ENCODE data around the gene TMEM168. TPM values are rescaled to one million over a fixed set of nuclear protein-coding genes. Genes with fewer than 3 reads are reported as not detected.

The TMEM168 gene
- total RNA-seq, 1 donor from 2014 or later = 10.8 TPM

DNA sequence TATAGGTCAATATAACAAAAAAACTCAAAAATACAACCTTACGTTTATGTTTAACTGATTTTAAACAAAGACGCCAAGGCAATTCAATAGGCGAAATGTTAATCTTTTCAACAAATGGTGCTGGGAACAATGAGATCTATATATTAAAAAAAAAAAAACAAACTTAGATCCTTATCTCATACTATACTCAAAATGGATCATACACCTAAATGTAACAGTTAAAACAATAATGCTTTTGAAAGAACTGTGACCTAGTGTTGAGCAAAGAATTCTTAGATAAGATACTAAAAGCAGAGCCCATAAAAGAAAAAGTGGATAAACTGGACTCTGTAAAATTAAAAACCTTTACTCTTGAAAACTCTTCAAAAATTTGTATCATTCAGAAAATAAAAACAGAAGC lies 8.6 kb downstream of the TMEM168 start:
- Histone ChIP-seq H3K4me3 (ENCODE audit: insufficient read depth, low read depth, low read length) (no peak overlapping the region), H3K36me3 (ENCODE audit: insufficient read depth, low read length) (peaks cover 2% of the 10 kb centered on the region), H3K9ac (ENCODE audit: low read length) (no peak overlapping the region), H4K20me1 (ENCODE audit: insufficient read depth, low read length) (no peaks in the 10 kb centered on the region), H2AFZ (ENCODE audit: low read depth, low read length) (no peak overlapping the region), H3K4me1 (ENCODE audit: insufficient read depth, low read length) (no peaks in the 10 kb centered on the region), H3K9me3 (ENCODE audit: insufficient read depth, low read depth, low read length) (no peaks in the 10 kb centered on the region), H3K27ac (ENCODE audit: low read depth, low read length) (no peak overlapping the region), H3K4me2 (ENCODE audit: low read length) (no peak overlapping the region), H3K79me2 (ENCODE audit: insufficient read depth, low read length) (no peaks in the 10 kb centered on the region), H3K27me3 (ENCODE audit: insufficient read depth, low read length) (no peaks in the 10 kb centered on the region)
- no peak for DNase-seq (ENCODE audit: low read depth)
- peaks cover 9% of the 10 kb centered on the region for H3K4me1 Mint-ChIP-seq (ENCODE audit: low read depth, unreplicated experiment)
- TF ChIP-seq EZH2 (IDR thresholded peaks at IDR 0.05; ENCODE audit: insufficient read depth, low read length) = no peak
- TF ChIP-seq, protein P1, sequence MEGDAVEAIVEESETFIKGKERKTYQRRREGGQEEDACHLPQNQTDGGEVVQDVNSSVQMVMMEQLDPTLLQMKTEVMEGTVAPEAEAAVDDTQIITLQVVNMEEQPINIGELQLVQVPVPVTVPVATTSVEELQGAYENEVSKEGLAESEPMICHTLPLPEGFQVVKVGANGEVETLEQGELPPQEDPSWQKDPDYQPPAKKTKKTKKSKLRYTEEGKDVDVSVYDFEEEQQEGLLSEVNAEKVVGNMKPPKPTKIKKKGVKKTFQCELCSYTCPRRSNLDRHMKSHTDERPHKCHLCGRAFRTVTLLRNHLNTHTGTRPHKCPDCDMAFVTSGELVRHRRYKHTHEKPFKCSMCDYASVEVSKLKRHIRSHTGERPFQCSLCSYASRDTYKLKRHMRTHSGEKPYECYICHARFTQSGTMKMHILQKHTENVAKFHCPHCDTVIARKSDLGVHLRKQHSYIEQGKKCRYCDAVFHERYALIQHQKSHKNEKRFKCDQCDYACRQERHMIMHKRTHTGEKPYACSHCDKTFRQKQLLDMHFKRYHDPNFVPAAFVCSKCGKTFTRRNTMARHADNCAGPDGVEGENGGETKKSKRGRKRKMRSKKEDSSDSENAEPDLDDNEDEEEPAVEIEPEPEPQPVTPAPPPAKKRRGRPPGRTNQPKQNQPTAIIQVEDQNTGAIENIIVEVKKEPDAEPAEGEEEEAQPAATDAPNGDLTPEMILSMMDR (IDR thresholded peaks at IDR 0.05; ENCODE audit: insufficient read depth, low read depth, low read length) = no peak
- H3K36me3 Mint-ChIP-seq (ENCODE audit: low read depth, unreplicated experiment) = peaks cover 3% of the 10 kb centered on the region
- H3K4me3 Mint-ChIP-seq (ENCODE audit: unreplicated experiment) = no peak overlapping the region
- no peaks in the 10 kb centered on the region for H3K9me3 Mint-ChIP-seq (ENCODE audit: unreplicated experiment)
- H3K27ac Mint-ChIP-seq (ENCODE audit: unreplicated experiment) = no peak overlapping the region
- no peaks in the 10 kb centered on the region for H3K27me3 Mint-ChIP-seq (ENCODE audit: low read depth, unreplicated experiment)
- FAIRE-seq = no peak

DNA sequence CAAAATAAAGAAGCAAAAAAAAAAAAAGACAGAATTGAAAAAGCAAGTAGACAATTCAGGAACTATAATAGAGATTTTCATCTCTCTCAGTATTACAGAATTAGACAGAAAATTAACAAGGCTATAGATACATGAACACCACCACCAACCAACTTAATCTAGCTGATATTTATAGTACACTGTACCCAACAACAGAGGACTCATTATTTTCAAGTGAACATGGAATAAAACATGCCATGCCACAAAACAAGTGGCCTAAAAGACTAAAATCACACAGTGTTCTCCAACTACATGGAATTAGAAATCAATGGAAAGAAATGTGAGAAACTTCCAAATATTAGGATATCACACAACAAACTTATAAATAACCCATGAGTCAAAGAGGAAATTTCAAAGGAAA lies 9.1 kb downstream of the TMEM168 start:
- peaks cover 3% of the 10 kb centered on the region for H3K36me3 Mint-ChIP-seq (ENCODE audit: low read depth, unreplicated experiment)
- H4K20me1 ChIP-seq (ENCODE audit: insufficient read depth, low read length) = no peaks in the 10 kb centered on the region
- no peak for DNase-seq (ENCODE audit: low read depth)
- no peaks in the 10 kb centered on the region for H3K9me3 ChIP-seq (ENCODE audit: insufficient read depth, low read depth, low read length)
- H3K27ac Mint-ChIP-seq (ENCODE audit: unreplicated experiment) = no peak overlapping the region
- H3K27ac ChIP-seq (ENCODE audit: low read depth, low read length) = no peak overlapping the region
- no peak for TF ChIP-seq EZH2 (IDR thresholded peaks at IDR 0.05; ENCODE audit: insufficient read depth, low read length)
- TF ChIP-seq, protein P1 (IDR thresholded peaks at IDR 0.05; ENCODE audit: insufficient read depth, low read depth, low read length) = no peak
- H3K4me3 ChIP-seq (ENCODE audit: insufficient read depth, low read depth, low read length) = no peak overlapping the region
- no peak overlapping the region for H3K4me2 ChIP-seq (ENCODE audit: low read length)
- no peaks in the 10 kb centered on the region for H3K27me3 Mint-ChIP-seq (ENCODE audit: low read depth, unreplicated experiment)
- H2AFZ ChIP-seq (ENCODE audit: low read depth, low read length) = no peak overlapping the region
- no peaks in the 10 kb centered on the region for H3K4me1 ChIP-seq (ENCODE audit: insufficient read depth, low read length)
- peaks cover 2% of the 10 kb centered on the region for H3K36me3 ChIP-seq (ENCODE audit: insufficient read depth, low read length)
- H3K79me2 ChIP-seq (ENCODE audit: insufficient read depth, low read length) = no peaks in the 10 kb centered on the region
- no peaks in the 10 kb centered on the region for H3K27me3 ChIP-seq (ENCODE audit: insufficient read depth, low read length)
- FAIRE-seq = no peak
- H3K4me1 Mint-ChIP-seq (ENCODE audit: low read depth, unreplicated experiment) = peaks cover 9% of the 10 kb centered on the region
- H3K4me3 Mint-ChIP-seq (ENCODE audit: unreplicated experiment) = no peak overlapping the region
- no peaks in the 10 kb centered on the region for H3K9me3 Mint-ChIP-seq (ENCODE audit: unreplicated experiment)
- H3K9ac ChIP-seq (ENCODE audit: low read length) = no peak overlapping the region

DNA sequence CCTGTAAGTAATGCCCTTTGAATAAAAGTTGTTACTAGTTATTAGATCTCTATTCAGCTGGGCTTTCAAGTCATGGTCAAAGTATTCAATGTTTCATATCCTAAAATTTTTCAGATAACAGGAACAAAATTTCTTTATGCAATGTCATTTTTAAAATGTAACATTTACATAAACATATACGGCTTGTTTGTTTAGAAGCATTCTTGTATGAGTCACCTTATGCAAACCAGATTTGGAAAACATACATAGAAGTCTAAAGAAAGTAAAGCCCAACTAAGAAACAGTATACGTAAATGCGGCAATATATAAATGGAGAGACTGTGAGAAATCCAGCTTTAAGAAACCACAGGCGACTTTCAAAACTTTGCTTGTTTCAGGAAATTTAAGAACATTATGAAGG lies 10.5 kb downstream of the TMEM168 start:
- Histone ChIP-seq H3K9me3 (ENCODE audit: insufficient read depth, low read depth, low read length) (no peaks in the 10 kb centered on the region), H3K79me2 (ENCODE audit: insufficient read depth, low read length) (no peaks in the 10 kb centered on the region), H3K4me2 (ENCODE audit: low read length) (no peak overlapping the region), H3K27me3 (ENCODE audit: insufficient read depth, low read length) (no peaks in the 10 kb centered on the region), H4K20me1 (ENCODE audit: insufficient read depth, low read length) (no peaks in the 10 kb centered on the region), H3K36me3 (ENCODE audit: insufficient read depth, low read length) (peaks cover 1% of the 10 kb centered on the region), H3K4me3 (ENCODE audit: insufficient read depth, low read depth, low read length) (no peak overlapping the region), H2AFZ (ENCODE audit: low read depth, low read length) (no peak overlapping the region), H3K9ac (ENCODE audit: low read length) (no peak overlapping the region), H3K4me1 (ENCODE audit: insufficient read depth, low read length) (no peaks in the 10 kb centered on the region), H3K27ac (ENCODE audit: low read depth, low read length) (no peak overlapping the region)
- TF ChIP-seq, protein P1 (IDR thresholded peaks at IDR 0.05; ENCODE audit: insufficient read depth, low read depth, low read length) = no peak
- TF ChIP-seq EZH2 (IDR thresholded peaks at IDR 0.05; ENCODE audit: insufficient read depth, low read length) = no peak
- H3K36me3 Mint-ChIP-seq (ENCODE audit: low read depth, unreplicated experiment) = peaks cover 3% of the 10 kb centered on the region
- no peaks in the 10 kb centered on the region for H3K9me3 Mint-ChIP-seq (ENCODE audit: unreplicated experiment)
- peaks cover 9% of the 10 kb centered on the region for H3K4me1 Mint-ChIP-seq (ENCODE audit: low read depth, unreplicated experiment)
- no peak overlapping the region for H3K4me3 Mint-ChIP-seq (ENCODE audit: unreplicated experiment)
- DNase-seq (ENCODE audit: low read depth) (no peak), FAIRE-seq (no peak)
- no peaks in the 10 kb centered on the region for H3K27me3 Mint-ChIP-seq (ENCODE audit: low read depth, unreplicated experiment)
- no peak overlapping the region for H3K27ac Mint-ChIP-seq (ENCODE audit: unreplicated experiment)
